HG03521 (cell line): ENCODE measurements around the gene RFWD3.

Experiments used
- ATAC-seq: cut with Tn5 transposase; IDR thresholded peaks from one replicate; pipeline ENCODE4 v1.9.1; 2021; ENCODE audit warnings: mild to moderate bottlenecking, moderate library complexity; ENCODE audit not compliant: unreplicated experiment

The RFWD3 gene

GRCh38 chr16:74583926-74584666 is 82.6 kb downstream of the RFWD3 start:
- no peak for ATAC-seq

- no peak for ATAC-seq
Measured at GRCh38 chr16:74582970-74583369, 83.7 kb downstream of the RFWD3 start.

- no peak for ATAC-seq
Measured at GRCh38 chr16:74580833-74581232, 85.8 kb downstream of the RFWD3 start.

GRCh38 chr16:74578838-74579237 is 87.8 kb downstream of the RFWD3 start:
- no peak for ATAC-seq

GRCh38 chr16:74578433-74578832 is 88.2 kb downstream of the RFWD3 start:
- ATAC-seq: no peak

GRCh38 chr16:74577882-74578366 is 88.8 kb downstream of the RFWD3 start:
- no peak for ATAC-seq

- ATAC-seq: no peak
Measured at GRCh38 chr16:74575807-74576643, 90.7 kb downstream of the RFWD3 start.

- no peak for ATAC-seq
Measured at GRCh38 chr16:74575175-74575806, 91.4 kb downstream of the RFWD3 start.

GRCh38 chr16:74574146-74574545 is 92.5 kb downstream of the RFWD3 start:
- no peak for ATAC-seq

- no peak for ATAC-seq
Measured at GRCh38 chr16:74573622-74574021, 93.1 kb downstream of the RFWD3 start.
